Measurements from ENCODE around the gene SAMD4A.
A peak's percentile ranks its signal among the peaks of the same experiment; 100 is the strongest.

DNA sequence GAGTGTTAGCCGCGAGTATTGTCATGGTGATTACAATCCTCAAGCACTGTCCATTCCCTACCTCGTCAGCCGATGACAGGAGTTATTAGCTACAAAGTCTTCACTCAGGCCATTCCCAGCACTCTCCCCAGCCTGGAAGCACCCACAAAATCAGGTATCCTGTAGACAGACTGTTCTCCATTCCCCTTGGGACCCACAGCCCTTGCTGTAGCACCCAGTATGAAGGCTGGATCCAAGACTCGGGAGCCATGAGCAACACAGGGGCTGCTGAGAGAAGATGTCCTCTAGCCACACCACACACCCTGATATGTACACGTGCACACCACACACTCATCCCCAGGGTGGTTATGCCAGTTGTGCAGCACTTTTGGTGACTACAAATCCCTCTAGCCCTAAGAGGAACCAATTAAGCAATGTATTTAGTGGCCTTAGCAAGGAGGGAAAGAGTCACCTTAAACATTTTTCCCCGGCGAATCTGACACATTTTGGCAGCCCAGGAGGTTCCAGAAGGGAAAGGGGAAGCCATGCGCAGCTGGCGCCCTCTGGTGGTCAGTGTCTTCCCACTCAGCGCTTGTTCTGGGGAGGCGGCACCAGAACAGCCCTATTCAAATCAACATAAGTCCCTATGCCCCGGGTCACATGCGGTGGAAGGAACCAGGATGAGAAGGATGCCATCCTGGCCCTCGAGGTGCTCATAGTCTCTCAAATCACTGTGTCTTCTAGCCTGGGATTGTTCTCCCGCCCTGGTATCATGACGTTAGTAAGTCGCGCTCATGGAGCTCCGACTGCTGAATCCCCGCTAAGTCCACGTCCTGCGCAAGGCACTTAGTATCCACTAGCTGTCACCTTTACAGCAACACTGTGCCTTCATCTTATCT lies 238.8 kb downstream of the SAMD4A start:
- TF ChIP-seq POLR2A (IDR thresholded peaks at IDR 0.05), result no peak
- TF ChIP-seq, protein P1, sequence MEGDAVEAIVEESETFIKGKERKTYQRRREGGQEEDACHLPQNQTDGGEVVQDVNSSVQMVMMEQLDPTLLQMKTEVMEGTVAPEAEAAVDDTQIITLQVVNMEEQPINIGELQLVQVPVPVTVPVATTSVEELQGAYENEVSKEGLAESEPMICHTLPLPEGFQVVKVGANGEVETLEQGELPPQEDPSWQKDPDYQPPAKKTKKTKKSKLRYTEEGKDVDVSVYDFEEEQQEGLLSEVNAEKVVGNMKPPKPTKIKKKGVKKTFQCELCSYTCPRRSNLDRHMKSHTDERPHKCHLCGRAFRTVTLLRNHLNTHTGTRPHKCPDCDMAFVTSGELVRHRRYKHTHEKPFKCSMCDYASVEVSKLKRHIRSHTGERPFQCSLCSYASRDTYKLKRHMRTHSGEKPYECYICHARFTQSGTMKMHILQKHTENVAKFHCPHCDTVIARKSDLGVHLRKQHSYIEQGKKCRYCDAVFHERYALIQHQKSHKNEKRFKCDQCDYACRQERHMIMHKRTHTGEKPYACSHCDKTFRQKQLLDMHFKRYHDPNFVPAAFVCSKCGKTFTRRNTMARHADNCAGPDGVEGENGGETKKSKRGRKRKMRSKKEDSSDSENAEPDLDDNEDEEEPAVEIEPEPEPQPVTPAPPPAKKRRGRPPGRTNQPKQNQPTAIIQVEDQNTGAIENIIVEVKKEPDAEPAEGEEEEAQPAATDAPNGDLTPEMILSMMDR (IDR thresholded peaks at IDR 0.05), result peak; percentile 91 to 98 (median 96)
